RWPE1 (cell line): ENCODE data around the gene CPED1.
"Not testable (repeated sequence)": the region's sequence is repeated elsewhere in the genome, so short reads cannot be mapped to it uniquely, and the experiment has no call there.

Experiments used
- CTCF ChIA-PET: fragments of 350-600 bp; sonication (Branson Sonifier 250); formaldehyde crosslinking; extraction: SDS; loops from one replicate; lab custom pipeline; 2021; lab: Yijun Ruan, JAX
- POLR2A ChIA-PET: fragments of 400-600 bp; formaldehyde crosslinking; extraction: SDS; loops from one replicate; lab custom pipeline; 2020; ENCODE audit warnings: antibody characterized with exemption; ENCODE audit not compliant: low non-redundant PET; lab: Yijun Ruan, JAX
- DNase-seq: peaks from one replicate; pipeline ENCODE4 v3.0.0; 2012; ENCODE audit warnings: low spot score
- H3K27ac ChIP-seq: fragments of 450-650 bp; 2 replicates; pipeline ENCODE4 v1.5.1; 2017
- CTCF ChIP-seq: fragments of 450-650 bp; conservative IDR thresholded peaks from 2 replicates; pipeline ENCODE4 v1.5.1; 2017; ENCODE audit warnings: low read depth, mild to moderate bottlenecking

The CPED1 gene

GRCh38 chr7:121062671-121063279 lies 74.3 kb downstream of the CPED1 start:
- ChIA-PET CTCF (interaction anchor here (0.6 kb wide), 1 partner anchor 354 kb away, joined by 5 read pairs; no protein-coding TSS in a partner anchor), POLR2A (no interaction called here)
- H3K27ac ChIP-seq = no peak overlapping the region
- DNase-seq = no peak
- no peak for TF ChIP-seq CTCF

DNA sequence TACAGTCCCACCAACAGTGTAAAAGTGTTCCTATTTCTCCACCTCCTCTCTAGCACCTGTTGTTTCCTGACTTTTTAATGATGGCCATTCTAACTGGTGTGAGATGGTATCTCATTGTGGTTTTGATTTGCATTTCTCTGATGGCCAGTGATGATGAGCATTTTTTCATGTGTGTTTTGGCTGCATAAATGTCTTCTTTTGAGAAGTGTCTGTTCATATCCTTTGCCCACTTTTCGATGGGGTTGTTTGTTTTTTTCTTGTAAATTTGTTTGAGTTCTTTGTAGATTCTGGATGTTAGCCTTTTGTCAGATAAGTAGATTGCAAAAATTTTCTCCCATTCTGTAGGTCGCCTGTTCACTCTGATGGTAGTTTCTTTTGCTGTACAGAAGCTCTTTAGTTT lies 79.2 kb downstream of the CPED1 start:
- DNase-seq, POLR2A ChIA-PET, H3K27ac ChIP-seq, CTCF ChIA-PET: not testable (repeated sequence)

GRCh38 chr7:121069346-121070100 lies 81.0 kb downstream of the CPED1 start:
- no peak overlapping the region for H3K27ac ChIP-seq
- no peak for DNase-seq
- CTCF ChIA-PET = no interaction called here
- POLR2A ChIA-PET = no interaction called here
- no peak for TF ChIP-seq CTCF

GRCh38 chr7:121071132-121071531 lies 82.6 kb downstream of the CPED1 start:
- no peak for DNase-seq
- ChIA-PET POLR2A (no interaction called here), CTCF (interaction anchor here (0.7 kb wide), 1 partner anchor 10 kb away, joined by 5 read pairs; no protein-coding TSS in a partner anchor)

DNA sequence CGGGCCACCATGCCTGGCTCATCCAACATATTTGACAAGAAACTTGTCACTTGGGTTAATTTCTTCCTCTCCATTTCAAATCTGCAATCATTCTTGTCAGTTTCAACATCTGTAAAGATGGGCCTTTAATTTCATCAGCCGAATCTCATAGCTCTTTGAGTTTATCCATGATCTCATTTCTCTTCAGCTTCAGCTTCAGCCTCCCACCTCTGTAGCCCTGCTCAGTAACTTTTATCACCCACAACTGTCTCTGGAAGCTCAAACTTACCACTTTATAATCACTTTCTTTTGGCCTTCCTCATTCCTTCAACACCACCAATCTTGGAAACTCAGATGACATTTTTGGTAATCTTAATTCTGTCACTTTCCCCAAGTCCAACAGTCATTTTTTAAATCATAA lies 83.2 kb downstream of the CPED1 start:
- POLR2A ChIA-PET = no interaction called here
- no peak for DNase-seq
- TF ChIP-seq CTCF = no peak
- CTCF ChIA-PET = interaction anchor here (0.7 kb wide), 1 partner anchor 10 kb away, joined by 5 read pairs; no protein-coding TSS in a partner anchor
- H3K27ac ChIP-seq = no peak overlapping the region

More at GRCh38 chr7:121071132-121071531, 82.6 kb downstream of the CPED1 start:
- H3K27ac ChIP-seq = no peak overlapping the region
- no peak for TF ChIP-seq CTCF

DNA sequence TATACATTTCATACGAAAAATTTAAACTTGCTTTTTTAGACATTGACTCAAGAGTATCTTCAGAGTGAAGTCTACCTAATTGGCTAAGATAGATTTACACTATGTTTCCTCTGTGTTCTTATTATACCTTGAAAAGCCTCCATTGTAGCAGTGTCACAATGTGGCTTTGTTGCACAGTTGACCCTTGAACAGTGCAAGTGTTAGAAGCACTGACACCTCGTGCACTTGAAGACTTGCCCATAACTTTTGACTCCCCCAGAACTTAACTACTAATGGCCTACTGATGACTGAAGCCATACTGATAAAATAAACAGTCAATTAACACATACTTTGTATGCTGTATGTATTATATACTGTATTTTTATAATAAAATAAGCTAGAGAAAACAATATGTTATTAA lies 84.3 kb downstream of the CPED1 start:
- no peak for TF ChIP-seq CTCF
- DNase-seq = no peak
- ChIA-PET POLR2A (no interaction called here), CTCF (no interaction called here)
- H3K27ac ChIP-seq = no peak overlapping the region
